ENCODE data around the gene ABCF1. TPM values are rescaled to one million over a fixed set of nuclear protein-coding genes. Genes with fewer than 3 reads are reported as not detected.

Gene ABCF1
- total RNA-seq, 1 experiment from 2014 or later = 101 TPM

DNA sequence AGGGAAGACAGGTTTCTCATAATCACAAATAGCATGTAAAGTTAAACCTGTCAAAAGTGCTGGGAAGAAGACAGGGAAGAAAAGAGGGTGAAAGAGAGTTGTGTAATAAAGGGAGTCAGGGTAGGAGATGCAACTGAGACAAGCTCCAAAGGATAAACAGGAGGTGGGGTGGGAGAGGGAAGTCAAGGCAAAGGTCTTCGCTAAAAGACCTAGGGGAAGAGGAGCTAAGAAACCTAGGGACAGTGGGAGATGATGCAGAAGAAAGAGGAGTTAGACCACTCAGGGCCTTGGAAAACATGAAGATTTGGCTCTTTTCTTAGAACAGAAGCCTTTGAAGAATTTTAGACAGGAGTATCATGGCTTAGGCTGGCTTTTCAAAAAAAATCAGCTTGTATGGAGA, 7.1 kb upstream of the ABCF1 start (continued):
- TF ChIP-seq, protein P1, sequence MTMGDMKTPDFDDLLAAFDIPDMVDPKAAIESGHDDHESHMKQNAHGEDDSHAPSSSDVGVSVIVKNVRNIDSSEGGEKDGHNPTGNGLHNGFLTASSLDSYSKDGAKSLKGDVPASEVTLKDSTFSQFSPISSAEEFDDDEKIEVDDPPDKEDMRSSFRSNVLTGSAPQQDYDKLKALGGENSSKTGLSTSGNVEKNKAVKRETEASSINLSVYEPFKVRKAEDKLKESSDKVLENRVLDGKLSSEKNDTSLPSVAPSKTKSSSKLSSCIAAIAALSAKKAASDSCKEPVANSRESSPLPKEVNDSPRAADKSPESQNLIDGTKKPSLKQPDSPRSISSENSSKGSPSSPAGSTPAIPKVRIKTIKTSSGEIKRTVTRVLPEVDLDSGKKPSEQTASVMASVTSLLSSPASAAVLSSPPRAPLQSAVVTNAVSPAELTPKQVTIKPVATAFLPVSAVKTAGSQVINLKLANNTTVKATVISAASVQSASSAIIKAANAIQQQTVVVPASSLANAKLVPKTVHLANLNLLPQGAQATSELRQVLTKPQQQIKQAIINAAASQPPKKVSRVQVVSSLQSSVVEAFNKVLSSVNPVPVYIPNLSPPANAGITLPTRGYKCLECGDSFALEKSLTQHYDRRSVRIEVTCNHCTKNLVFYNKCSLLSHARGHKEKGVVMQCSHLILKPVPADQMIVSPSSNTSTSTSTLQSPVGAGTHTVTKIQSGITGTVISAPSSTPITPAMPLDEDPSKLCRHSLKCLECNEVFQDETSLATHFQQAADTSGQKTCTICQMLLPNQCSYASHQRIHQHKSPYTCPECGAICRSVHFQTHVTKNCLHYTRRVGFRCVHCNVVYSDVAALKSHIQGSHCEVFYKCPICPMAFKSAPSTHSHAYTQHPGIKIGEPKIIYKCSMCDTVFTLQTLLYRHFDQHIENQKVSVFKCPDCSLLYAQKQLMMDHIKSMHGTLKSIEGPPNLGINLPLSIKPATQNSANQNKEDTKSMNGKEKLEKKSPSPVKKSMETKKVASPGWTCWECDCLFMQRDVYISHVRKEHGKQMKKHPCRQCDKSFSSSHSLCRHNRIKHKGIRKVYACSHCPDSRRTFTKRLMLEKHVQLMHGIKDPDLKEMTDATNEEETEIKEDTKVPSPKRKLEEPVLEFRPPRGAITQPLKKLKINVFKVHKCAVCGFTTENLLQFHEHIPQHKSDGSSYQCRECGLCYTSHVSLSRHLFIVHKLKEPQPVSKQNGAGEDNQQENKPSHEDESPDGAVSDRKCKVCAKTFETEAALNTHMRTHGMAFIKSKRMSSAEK (CRISPR knock-in tag; IDR thresholded peaks at IDR 0.05; ENCODE audit: borderline replicate concordance) = no peak
- TF ChIP-seq TEAD4 (CRISPR knock-in tag; IDR thresholded peaks at IDR 0.05) (no peak), NFE2L1 (CRISPR knock-in tag; IDR thresholded peaks at IDR 0.05) (no peak)

DNA sequence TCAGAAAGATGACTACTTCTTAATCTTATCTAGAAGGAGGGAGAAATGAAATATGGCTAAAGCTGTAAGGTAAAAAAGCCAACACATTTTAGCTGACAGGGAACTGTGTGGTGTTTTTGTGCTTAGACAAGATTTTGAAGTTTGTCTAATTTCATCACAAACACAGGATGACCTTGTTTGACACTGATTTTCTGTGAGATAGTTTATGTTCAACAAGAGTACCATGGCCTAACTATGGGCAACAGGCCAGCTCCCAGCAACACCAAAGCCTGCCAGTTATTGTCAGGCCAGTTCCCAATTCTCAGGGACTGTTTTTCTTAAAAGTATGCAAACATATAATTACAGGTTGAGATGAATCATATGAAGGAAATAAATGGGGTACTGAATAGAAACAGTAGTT, 5.5 kb upstream of the ABCF1 start:
- H3K36me3 Mint-ChIP-seq = peaks cover 16% of the 10 kb centered on the region
- H3K27me3 Mint-ChIP-seq (ENCODE audit: low read depth) = peaks cover 7% of the 10 kb centered on the region
- no peak overlapping the region for H3K27ac Mint-ChIP-seq
- DNase-seq (ENCODE audit: low spot score) = no peak
- no peak for ATAC-seq
- no peak overlapping the region for H3K4me3 Mint-ChIP-seq
- no peaks in the 10 kb centered on the region for H3K9me3 Mint-ChIP-seq
- H3K4me1 Mint-ChIP-seq = peaks cover 8% of the 10 kb centered on the region
- CTCF ChIA-PET = interaction anchor here (1.2 to 2.7 kb wide), 3 partner anchors 20 to 112 kb away, joined by 5 to 7 read pairs (median 6); no protein-coding TSS in a partner anchor
- TF ChIP-seq MXD4 (CRISPR knock-in tag; IDR thresholded peaks at IDR 0.05; ENCODE audit: borderline replicate concordance) = no peak
- no peak for TF ChIP-seq NFATC4 (CRISPR knock-in tag; IDR thresholded peaks at IDR 0.05)
- TF ChIP-seq, protein P2, sequence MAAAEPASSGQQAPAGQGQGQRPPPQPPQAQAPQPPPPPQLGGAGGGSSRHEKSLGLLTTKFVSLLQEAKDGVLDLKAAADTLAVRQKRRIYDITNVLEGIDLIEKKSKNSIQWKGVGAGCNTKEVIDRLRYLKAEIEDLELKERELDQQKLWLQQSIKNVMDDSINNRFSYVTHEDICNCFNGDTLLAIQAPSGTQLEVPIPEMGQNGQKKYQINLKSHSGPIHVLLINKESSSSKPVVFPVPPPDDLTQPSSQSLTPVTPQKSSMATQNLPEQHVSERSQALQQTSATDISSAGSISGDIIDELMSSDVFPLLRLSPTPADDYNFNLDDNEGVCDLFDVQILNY (CRISPR knock-in tag; IDR thresholded peaks at IDR 0.05) = no peak
- TF ChIP-seq, protein P3, sequence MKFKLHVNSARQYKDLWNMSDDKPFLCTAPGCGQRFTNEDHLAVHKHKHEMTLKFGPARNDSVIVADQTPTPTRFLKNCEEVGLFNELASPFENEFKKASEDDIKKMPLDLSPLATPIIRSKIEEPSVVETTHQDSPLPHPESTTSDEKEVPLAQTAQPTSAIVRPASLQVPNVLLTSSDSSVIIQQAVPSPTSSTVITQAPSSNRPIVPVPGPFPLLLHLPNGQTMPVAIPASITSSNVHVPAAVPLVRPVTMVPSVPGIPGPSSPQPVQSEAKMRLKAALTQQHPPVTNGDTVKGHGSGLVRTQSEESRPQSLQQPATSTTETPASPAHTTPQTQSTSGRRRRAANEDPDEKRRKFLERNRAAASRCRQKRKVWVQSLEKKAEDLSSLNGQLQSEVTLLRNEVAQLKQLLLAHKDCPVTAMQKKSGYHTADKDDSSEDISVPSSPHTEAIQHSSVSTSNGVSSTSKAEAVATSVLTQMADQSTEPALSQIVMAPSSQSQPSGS (CRISPR knock-in tag; IDR thresholded peaks at IDR 0.05; ENCODE audit: borderline replicate concordance, low read depth) = no peak
- no peak for TF ChIP-seq RELA (CRISPR knock-in tag; IDR thresholded peaks at IDR 0.05; ENCODE audit: borderline replicate concordance)
- TF ChIP-seq PRRX2 (CRISPR knock-in tag; IDR thresholded peaks at IDR 0.05) = no peak
- no peak for TF ChIP-seq NR1H2 (CRISPR knock-in tag; IDR thresholded peaks at IDR 0.05)
- no peak for TF ChIP-seq CBFB (CRISPR knock-in tag; IDR thresholded peaks at IDR 0.05; ENCODE audit: low read depth)
- POLR2A ChIA-PET = interaction anchor here (1.1 kb wide), 1 partner anchor 9 kb away, joined by 9 read pairs; the partner anchor contains the start of gene GNL1

DNA sequence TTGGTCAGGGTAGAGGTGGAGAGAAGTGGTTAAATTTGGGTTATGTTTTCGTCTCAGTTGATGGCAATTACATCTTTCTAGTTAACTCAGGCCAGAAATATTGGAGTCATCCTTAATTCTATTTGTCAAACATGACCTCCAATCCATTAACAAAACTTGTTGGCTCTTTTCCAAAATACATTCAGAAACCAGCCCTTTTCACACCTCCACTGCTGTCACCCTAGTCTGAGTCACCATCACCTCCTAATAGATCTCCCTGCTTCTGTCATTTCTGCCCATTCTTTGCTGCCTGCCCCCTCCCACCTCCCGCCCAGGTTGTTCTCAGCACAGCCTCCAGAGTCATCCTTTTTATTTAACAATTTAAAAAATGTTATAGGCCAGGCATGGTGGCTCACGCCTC, 3.0 kb upstream of the ABCF1 start:
- ATAC-seq (no peak), DNase-seq (ENCODE audit: low spot score) (no peak)
- peaks cover 30% of the 10 kb centered on the region for H3K4me1 Mint-ChIP-seq
- no peak overlapping the region for H3K4me3 Mint-ChIP-seq
- peaks cover 4% of the 10 kb centered on the region for H3K36me3 Mint-ChIP-seq
- H3K27ac Mint-ChIP-seq = no peak overlapping the region
- H3K9me3 Mint-ChIP-seq = no peaks in the 10 kb centered on the region
- POLR2A ChIA-PET = no interaction called here
- H3K27me3 Mint-ChIP-seq (ENCODE audit: low read depth) = peaks cover 10% of the 10 kb centered on the region
- CTCF ChIA-PET = no interaction called here
- no peak for TF ChIP-seq CREB1 (CRISPR knock-in tag; IDR thresholded peaks at IDR 0.05)
- TF ChIP-seq ZNF317 (CRISPR knock-in tag; IDR thresholded peaks at IDR 0.05; ENCODE audit: borderline replicate concordance, low read depth) = no peak
- TF ChIP-seq, protein P4, sequence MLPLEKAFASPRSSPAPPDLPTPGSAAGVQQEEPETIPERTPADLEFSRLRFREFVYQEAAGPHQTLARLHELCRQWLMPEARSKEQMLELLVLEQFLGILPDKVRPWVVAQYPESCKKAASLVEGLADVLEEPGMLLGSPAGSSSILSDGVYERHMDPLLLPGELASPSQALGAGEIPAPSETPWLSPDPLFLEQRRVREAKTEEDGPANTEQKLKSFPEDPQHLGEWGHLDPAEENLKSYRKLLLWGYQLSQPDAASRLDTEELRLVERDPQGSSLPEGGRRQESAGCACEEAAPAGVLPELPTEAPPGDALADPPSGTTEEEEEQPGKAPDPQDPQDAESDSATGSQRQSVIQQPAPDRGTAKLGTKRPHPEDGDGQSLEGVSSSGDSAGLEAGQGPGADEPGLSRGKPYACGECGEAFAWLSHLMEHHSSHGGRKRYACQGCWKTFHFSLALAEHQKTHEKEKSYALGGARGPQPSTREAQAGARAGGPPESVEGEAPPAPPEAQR (CRISPR knock-in tag; IDR thresholded peaks at IDR 0.05) = no peak
- TF ChIP-seq SMAD3 (CRISPR knock-in tag; IDR thresholded peaks at IDR 0.05; ENCODE audit: borderline replicate concordance) = no peak
- TF ChIP-seq NR3C1 (CRISPR knock-in tag; conservative IDR thresholded peaks at IDR 0.05; ENCODE audit: low read depth) = no peak
- TF ChIP-seq GRHL2 (CRISPR knock-in tag; IDR thresholded peaks at IDR 0.05; ENCODE audit: insufficient replicate concordance, severe bottlenecking) = no peak
- no peak for TF ChIP-seq MXD4 (CRISPR knock-in tag; IDR thresholded peaks at IDR 0.05; ENCODE audit: borderline replicate concordance)
- TF ChIP-seq, protein P5, sequence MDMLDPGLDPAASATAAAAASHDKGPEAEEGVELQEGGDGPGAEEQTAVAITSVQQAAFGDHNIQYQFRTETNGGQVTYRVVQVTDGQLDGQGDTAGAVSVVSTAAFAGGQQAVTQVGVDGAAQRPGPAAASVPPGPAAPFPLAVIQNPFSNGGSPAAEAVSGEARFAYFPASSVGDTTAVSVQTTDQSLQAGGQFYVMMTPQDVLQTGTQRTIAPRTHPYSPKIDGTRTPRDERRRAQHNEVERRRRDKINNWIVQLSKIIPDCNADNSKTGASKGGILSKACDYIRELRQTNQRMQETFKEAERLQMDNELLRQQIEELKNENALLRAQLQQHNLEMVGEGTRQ (CRISPR knock-in tag; IDR thresholded peaks at IDR 0.05) = no peak
- TF ChIP-seq TP53 (CRISPR knock-in tag; IDR thresholded peaks at IDR 0.05) = no peak
- no peak for TF ChIP-seq ATF1 (CRISPR knock-in tag; IDR thresholded peaks at IDR 0.05)
- TF ChIP-seq TEAD4 (CRISPR knock-in tag; IDR thresholded peaks at IDR 0.05) = no peak
- no peak for TF ChIP-seq NR1H2 (CRISPR knock-in tag; IDR thresholded peaks at IDR 0.05)
- TF ChIP-seq, protein P6, sequence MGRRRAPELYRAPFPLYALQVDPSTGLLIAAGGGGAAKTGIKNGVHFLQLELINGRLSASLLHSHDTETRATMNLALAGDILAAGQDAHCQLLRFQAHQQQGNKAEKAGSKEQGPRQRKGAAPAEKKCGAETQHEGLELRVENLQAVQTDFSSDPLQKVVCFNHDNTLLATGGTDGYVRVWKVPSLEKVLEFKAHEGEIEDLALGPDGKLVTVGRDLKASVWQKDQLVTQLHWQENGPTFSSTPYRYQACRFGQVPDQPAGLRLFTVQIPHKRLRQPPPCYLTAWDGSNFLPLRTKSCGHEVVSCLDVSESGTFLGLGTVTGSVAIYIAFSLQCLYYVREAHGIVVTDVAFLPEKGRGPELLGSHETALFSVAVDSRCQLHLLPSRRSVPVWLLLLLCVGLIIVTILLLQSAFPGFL (CRISPR knock-in tag; IDR thresholded peaks at IDR 0.05; ENCODE audit: borderline replicate concordance) = no peak
- TF ChIP-seq, protein P7, sequence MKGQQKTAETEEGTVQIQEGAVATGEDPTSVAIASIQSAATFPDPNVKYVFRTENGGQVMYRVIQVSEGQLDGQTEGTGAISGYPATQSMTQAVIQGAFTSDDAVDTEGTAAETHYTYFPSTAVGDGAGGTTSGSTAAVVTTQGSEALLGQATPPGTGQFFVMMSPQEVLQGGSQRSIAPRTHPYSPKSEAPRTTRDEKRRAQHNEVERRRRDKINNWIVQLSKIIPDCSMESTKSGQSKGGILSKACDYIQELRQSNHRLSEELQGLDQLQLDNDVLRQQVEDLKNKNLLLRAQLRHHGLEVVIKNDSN (CRISPR knock-in tag; IDR thresholded peaks at IDR 0.05) = no peak
- TF ChIP-seq ZNF671 (CRISPR knock-in tag; IDR thresholded peaks at IDR 0.05) = no peak
- TF ChIP-seq CREM (CRISPR knock-in tag; IDR thresholded peaks at IDR 0.05) = no peak
